NCI-H2171 (cell line): ENCODE measurements around the gene LIMK1.
"Not testable (repeated sequence)": the region's sequence is repeated elsewhere in the genome, so short reads cannot be mapped to it uniquely, and the experiment has no call there.

Experiments
- DNase-seq: peaks from one replicate; lab custom pipeline; 2025; lab: John Stamatoyannopoulos, UW

Gene LIMK1

DNA sequence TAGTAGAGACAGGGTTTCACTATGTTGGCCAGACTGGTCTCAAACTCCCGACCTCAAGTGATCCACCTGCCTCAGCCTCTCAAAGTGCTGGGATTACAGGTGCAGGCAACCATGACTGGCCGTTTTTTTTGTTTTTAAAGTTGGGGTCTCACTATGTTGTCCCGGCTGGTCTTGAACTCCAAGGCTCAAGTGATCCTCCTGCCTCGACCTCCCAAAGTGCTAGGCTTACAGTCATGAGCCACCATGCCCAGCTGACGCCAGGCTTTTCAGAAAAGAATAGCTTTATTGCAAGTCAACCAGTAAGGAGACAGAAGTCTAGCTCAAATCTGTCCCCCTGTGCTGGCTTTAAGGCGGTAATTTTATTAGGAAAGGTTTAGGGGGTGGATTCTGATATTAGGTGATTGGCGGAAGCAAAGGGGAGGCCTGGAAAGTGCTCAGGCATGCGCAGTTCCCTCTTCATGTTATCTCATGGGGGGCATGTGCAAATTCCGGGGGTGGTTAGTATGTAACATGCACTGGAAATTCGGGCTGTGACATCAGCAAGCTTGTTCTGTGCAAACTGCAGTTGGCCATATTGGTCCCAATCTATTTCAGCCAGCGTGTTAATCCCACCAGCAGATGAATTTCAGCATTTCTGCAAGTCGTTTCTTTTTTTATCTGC is 42.7 kb downstream of the LIMK1 start:
- DNase-seq = no peak

DNA sequence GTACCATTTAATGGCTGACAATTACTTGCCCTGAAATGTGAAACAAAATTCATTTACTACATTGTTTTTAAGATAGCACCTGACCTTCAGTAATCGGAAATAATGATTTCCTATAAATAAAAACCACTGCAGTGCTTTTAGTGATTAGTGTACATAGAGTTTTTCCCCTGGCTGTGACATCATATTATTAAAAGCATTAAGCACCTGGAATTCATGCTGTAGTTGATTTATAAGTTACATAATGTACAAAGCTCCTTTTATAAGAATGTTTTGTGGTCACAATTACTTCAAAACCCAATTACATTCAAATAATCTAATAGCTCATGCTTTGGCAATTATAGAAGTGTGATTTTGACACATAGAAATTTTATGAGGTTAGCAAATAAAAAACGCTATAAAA is 46.3 kb downstream of the LIMK1 start:
- DNase-seq = no peak

- DNase-seq = no peak
These were observed 46.9 kb downstream of the LIMK1 start for GRCh38 chr7:74130518-74130917.

GRCh38 chr7:74134117-74134620 is 50.6 kb downstream of the LIMK1 start:
- no peak for DNase-seq

DNA sequence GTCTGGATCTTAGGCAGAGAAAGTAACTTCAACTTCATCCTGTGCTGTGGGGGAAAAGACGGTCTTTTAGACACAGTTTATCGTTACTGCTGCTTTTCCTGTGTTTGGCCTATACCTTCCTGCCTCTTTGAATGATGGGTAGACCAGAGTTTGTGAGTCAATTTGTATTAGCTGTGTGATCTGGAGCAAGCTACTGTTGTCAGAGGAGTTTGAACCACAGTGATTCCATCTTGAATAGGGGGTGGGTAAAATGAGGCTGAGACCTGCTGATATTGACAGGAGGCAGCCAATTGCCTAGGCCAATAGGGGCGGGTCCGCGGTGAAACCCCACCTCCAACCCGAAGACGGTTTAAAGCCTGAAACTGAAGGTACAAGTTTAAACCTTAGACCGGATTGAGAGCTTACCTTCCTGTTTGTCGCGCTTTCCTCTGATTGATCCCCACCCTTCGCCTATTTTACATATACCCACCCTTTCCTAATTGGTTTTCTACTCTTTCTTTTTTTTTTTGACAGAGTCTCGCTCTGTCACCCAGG is 54.8 kb downstream of the LIMK1 start:
- no peak for DNase-seq

DNA sequence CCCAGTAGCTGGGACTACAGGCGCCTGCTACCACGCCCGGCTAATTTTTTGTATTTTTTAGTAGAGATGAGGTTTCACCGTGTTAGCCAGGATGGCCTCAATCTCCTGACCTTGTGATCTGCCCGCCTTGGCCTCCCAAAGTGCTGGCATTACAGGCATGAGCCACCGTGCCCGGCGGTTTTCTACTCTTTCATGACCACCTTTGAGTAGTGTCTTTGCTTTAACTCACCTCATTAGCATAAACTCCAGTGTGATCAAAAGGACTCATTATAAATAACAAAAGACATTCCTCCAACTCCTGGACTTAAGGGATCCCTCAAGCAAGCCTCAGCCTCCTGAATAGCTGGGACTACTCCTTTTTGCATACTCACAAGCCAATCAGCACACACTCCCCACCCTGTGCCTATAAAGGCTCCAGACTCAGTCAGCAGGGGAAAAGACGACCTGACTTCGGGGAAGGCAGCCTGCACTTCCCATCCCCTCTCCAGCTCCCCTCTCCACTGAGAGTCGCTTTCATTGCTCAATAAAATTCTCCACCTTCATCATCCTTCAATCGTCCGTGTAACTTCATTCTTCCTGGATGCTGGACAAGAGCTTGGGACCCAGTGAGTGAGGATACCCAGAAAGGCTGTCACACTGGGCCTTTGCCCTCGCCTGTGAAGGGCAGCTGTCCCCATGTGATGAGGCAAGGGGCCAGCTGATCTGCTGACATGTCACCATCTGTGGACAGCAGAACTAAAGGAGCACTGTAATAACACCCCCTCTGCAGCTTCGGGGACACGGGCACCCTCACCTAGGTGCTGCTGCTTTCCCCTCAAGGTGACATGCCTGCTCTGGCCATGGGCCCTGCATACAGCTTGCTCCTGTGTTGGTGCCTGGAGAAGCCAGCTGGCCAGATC is 55.6 kb downstream of the LIMK1 start:
- DNase-seq = no peak

- no peak for DNase-seq
These were observed 58.1 kb downstream of the LIMK1 start for GRCh38 chr7:74141705-74142104.

DNA sequence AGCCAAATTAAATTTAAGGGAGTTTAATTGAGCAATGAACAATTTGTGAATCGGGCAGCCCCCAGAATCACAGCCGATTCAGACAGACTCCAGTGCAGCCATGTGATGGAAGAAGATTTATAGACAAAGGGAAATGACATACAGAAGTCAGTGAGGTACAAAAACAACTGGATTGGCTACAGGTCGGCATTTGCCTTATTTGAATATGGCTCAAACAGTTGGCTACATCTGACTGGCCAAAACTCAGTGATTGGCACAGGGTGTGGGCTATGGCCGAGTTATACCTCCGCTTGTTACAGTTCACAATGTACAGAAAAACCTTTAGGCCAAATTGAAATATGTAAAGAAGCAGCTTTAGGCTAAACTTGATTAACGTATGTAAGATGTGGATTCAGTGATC is 59.8 kb downstream of the LIMK1 start:
- DNase-seq = no peak

DNA sequence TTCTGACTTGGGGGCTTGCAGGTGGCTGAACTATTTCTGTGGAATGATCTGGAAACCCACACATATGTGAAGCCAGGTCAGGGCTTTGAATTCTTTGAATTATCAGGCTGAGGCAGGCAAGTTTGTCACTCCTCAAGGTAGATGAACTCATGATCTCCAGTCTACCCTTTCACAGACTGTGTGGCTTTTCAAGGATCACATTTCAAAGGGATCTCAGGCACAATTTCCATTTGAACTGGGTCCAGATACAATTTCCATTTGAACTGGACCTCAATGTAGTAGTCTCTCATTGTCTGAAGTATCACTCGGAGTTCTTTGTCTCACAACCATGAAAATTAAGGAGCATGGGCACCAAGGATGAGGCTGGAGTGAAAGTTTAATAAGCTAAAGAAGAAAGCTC is 64.9 kb downstream of the LIMK1 start:
- DNase-seq = no peak

- DNase-seq = no peak
These were observed 65.5 kb downstream of the LIMK1 start for GRCh38 chr7:74149071-74149470.

DNA sequence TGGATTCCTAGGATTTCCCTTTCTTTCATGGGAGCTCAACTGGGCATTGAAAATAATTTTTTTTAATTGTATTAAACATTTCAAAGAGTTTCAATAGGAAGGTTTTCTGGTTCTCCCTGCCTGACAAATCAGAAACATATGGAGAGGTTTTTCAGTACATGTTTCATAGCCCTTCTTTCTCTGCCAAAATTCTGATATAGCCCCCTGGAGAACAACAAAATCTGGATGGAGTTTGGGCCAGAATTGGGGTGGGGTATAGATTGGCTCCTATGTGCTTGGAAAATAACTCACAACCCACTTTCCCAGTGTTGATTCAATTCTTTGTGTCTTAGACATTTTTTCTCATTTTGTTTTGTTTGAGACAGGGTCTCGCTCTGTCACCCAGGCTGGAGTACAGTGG is 66.0 kb downstream of the LIMK1 start:
- no peak for DNase-seq

DNA sequence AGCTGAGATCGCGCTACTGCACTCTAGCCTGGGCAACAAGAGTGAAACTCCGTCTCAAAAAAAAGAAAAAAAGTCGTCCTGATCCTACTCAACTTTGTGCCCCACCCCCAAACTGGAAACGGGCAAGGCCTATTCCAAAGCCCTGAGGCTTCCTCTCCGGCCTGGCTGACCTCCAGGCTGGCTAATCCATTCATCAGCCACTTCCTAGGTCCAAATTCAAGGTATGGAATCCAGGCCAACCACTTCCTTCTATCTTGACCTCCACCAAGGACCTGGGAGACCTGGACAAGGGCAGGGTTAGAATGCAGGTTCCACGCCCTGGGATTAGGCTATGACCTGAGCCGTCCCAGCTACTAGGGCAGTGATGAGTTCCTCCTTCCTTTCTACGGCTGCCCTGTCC is 70.1 kb downstream of the LIMK1 start:
- no peak for DNase-seq

GRCh38 chr7:74155810-74156395 is 72.3 kb downstream of the LIMK1 start:
- DNase-seq = no peak

DNA sequence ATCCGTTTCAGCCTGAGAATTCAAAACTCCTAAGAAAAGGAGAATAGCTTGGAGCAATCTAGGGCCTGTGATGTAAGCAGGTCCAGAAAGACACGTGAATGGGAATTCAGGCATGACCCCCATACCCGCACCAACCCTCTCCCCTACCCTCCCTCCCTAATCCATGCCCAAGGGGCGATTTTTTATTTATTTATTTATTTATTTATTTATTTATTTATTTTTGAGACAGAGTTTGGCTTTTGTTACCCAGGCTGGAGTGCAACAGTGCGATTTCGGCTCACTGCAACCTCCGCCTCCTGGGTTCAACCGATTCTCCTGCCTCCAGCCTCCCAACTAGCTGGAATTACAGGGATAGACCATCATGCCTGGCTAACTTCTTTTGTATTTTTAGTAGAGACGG is 74.0 kb downstream of the LIMK1 start:
- no peak for DNase-seq

GRCh38 chr7:74164985-74165456 is 81.4 kb downstream of the LIMK1 start:
- DNase-seq = no peak

GRCh38 chr7:74165867-74166593 is 82.4 kb downstream of the LIMK1 start:
- no peak for DNase-seq

- DNase-seq = not testable (repeated sequence)
These were observed 83.7 kb downstream of the LIMK1 start for GRCh38 chr7:74167324-74167723.
